HG03565 (cell line): ENCODE measurements around the gene EFNA2.
"Not testable (repeated sequence)": the region's sequence is repeated elsewhere in the genome, so short reads cannot be mapped to it uniquely, and the experiment has no call there.

Source experiments
- ATAC-seq: cut with Tn5 transposase; IDR thresholded peaks from one replicate; pipeline ENCODE4 v1.9.1; 2021; ENCODE audit warnings: mild to moderate bottlenecking, moderate library complexity; ENCODE audit not compliant: unreplicated experiment

Gene EFNA2

GRCh38 chr19:1315470-1316166 is 29.9 kb downstream of the EFNA2 start:
- no peak for ATAC-seq

- ATAC-seq = no peak
Observed at GRCh38 chr19:1316466-1316865, 30.8 kb downstream of the EFNA2 start.

- ATAC-seq = no peak
Observed at GRCh38 chr19:1317274-1318003, 31.8 kb downstream of the EFNA2 start.

GRCh38 chr19:1318678-1319471 is 33.2 kb downstream of the EFNA2 start:
- ATAC-seq = no peak

- not testable (repeated sequence) for ATAC-seq
Observed at GRCh38 chr19:1320282-1320650, 34.6 kb downstream of the EFNA2 start.

- ATAC-seq = no peak
Observed at GRCh38 chr19:1321539-1321938, 35.9 kb downstream of the EFNA2 start.

GRCh38 chr19:1322198-1322981 is 36.7 kb downstream of the EFNA2 start:
- ATAC-seq = no peak

GRCh38 chr19:1324249-1324805 is 38.7 kb downstream of the EFNA2 start:
- ATAC-seq = no peak

- ATAC-seq = no peak
Observed at GRCh38 chr19:1324806-1325567, 39.3 kb downstream of the EFNA2 start.

GRCh38 chr19:1325568-1326294 is 40.1 kb downstream of the EFNA2 start:
- ATAC-seq = no peak

GRCh38 chr19:1327125-1327524 is 41.5 kb downstream of the EFNA2 start:
- ATAC-seq = no peak

- ATAC-seq = not testable (repeated sequence)
Observed at GRCh38 chr19:1332208-1332607, 46.5 kb downstream of the EFNA2 start.

- ATAC-seq = no peak
Observed at GRCh38 chr19:1336079-1336684, 50.5 kb downstream of the EFNA2 start.

- no peak for ATAC-seq
Observed at GRCh38 chr19:1340681-1341469, 55.2 kb downstream of the EFNA2 start.

- ATAC-seq = no peak
Observed at GRCh38 chr19:1343041-1343440, 57.4 kb downstream of the EFNA2 start.

GRCh38 chr19:1349211-1349610 is 63.5 kb downstream of the EFNA2 start:
- no peak for ATAC-seq

- ATAC-seq = no peak
Observed at GRCh38 chr19:1350867-1351266, 65.2 kb downstream of the EFNA2 start.
